DOHH2 (cell line): ENCODE measurements around the gene BRAF.

Experiments used
- H3F3A ChIP-seq: fragments of 200-600 bp; sonication (generic), shearing (Covaris generic); 2 replicates; pipeline ENCODE4 v1.6.0; 2016; ENCODE audit warnings: antibody characterized with exemption, mild to moderate bottlenecking; ENCODE audit not compliant: control insufficient read depth, insufficient read depth
- H3K27ac ChIP-seq: fragments of 200-600 bp; sonication (generic); 2 replicates; pipeline ENCODE4 v1.5.1; 2014; ENCODE audit warnings: low read depth, mild to moderate bottlenecking, low read length, moderate library complexity
- H3K27me3 ChIP-seq: fragments of 200-600 bp; sonication (generic); 2 replicates; pipeline ENCODE4 v1.6.1; 2014; ENCODE audit warnings: mild to moderate bottlenecking, low read length, mixed read lengths; ENCODE audit not compliant: control insufficient read depth
- H3K36me3 ChIP-seq: fragments of 200-600 bp; sonication (generic); 2 replicates; pipeline ENCODE4 v1.6.1; 2014; ENCODE audit warnings: mild to moderate bottlenecking, low read length, moderate library complexity, mixed read lengths; ENCODE audit not compliant: control insufficient read depth
- H3K4me1 ChIP-seq: fragments of 200-600 bp; sonication (generic); 2 replicates; pipeline ENCODE4 v1.6.1; 2014; ENCODE audit warnings: mild to moderate bottlenecking, low read length, mixed read lengths; ENCODE audit not compliant: control insufficient read depth
- H3K4me2 ChIP-seq: fragments of 200-600 bp; sonication (generic); 2 replicates; pipeline ENCODE4 v1.6.0; 2014; ENCODE audit warnings: mild to moderate bottlenecking, low read length, moderate library complexity
- H3K4me3 ChIP-seq: fragments of 200-600 bp; sonication (generic); 2 replicates; pipeline ENCODE4 v1.5.1; 2014; ENCODE audit warnings: mild to moderate bottlenecking, low read length, mixed read lengths
- H3K79me2 ChIP-seq: fragments of 200-600 bp; sonication (generic); 2 replicates; pipeline ENCODE4 v1.6.1; 2014; ENCODE audit warnings: mild to moderate bottlenecking, low read length, mixed read lengths; ENCODE audit not compliant: control insufficient read depth
- H3K9me2 ChIP-seq: fragments of 200-600 bp; sonication (generic); replicated peaks from 2 replicates; pipeline ENCODE4 v1.6.1; 2014; ENCODE audit warnings: mild to moderate bottlenecking, low read length, mixed read lengths; ENCODE audit not compliant: control insufficient read depth
- H3K9me3 ChIP-seq: fragments of 200-600 bp; sonication (generic); 2 replicates; pipeline ENCODE4 v1.6.1; 2014; ENCODE audit warnings: antibody characterized with exemption, low read length, mixed read lengths; ENCODE audit not compliant: control insufficient read depth, insufficient read depth
- H4K20me1 ChIP-seq: fragments of 200-600 bp; sonication (generic); 2 replicates; pipeline ENCODE4 v1.6.0; 2014; ENCODE audit warnings: low read depth, mild to moderate bottlenecking, antibody characterized with exemption, low read length, moderate library complexity; ENCODE audit not compliant: control insufficient read depth, insufficient read depth
- EZH2phosphoT487 ChIP-seq: fragments of 200-600 bp; sonication (generic); IDR thresholded peaks from 2 replicates; pipeline ENCODE4 v1.6.1; 2017; ENCODE audit warnings: borderline replicate concordance, mild to moderate bottlenecking, antibody characterized with exemption, low read length, moderate library complexity, mixed read lengths
- TF ChIP-seq, protein P1 (sequence below): fragments of 200-600 bp; sonication (generic); IDR thresholded peaks from one replicate; pipeline ENCODE4 v1.5.1; 2014; ENCODE audit warnings: antibody characterized with exemption, mild to moderate bottlenecking, low read depth, low read length; ENCODE audit not compliant: poor library complexity, severe bottlenecking

The BRAF gene

DNA sequence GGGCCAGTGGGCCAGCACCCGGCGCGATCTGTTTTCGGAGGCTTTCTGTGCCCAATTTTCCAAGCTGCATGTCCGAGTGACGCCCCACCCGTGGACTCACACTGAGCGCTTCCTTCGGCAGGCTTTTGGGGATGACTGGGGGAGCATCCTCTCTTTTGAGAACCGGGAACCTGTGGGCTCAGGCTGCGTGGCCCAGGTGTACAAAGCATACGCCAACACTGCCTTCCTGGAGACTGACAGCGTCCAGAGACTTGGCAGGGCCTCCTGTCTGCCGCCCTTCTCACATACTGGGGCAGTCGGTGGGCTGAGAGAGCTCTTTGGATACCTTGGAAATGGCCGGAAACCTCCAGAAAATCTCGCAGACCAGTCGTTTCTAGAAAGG, 251.0 kb downstream of the BRAF start:
- H3K79me2 ChIP-seq, result peaks cover 56% of the 10 kb centered on the region
- peak overlapping the region; percentile 94 for H3K27ac ChIP-seq
- TF ChIP-seq, protein P1, sequence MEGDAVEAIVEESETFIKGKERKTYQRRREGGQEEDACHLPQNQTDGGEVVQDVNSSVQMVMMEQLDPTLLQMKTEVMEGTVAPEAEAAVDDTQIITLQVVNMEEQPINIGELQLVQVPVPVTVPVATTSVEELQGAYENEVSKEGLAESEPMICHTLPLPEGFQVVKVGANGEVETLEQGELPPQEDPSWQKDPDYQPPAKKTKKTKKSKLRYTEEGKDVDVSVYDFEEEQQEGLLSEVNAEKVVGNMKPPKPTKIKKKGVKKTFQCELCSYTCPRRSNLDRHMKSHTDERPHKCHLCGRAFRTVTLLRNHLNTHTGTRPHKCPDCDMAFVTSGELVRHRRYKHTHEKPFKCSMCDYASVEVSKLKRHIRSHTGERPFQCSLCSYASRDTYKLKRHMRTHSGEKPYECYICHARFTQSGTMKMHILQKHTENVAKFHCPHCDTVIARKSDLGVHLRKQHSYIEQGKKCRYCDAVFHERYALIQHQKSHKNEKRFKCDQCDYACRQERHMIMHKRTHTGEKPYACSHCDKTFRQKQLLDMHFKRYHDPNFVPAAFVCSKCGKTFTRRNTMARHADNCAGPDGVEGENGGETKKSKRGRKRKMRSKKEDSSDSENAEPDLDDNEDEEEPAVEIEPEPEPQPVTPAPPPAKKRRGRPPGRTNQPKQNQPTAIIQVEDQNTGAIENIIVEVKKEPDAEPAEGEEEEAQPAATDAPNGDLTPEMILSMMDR, result no peak
- no peak for TF ChIP-seq EZH2phosphoT487
- peak overlapping the region; percentile 90 for H3K4me2 ChIP-seq
- no peaks in the 10 kb centered on the region for H3K9me3 ChIP-seq
- H3F3A ChIP-seq, result peaks cover 33% of the 10 kb centered on the region
- H4K20me1 ChIP-seq, result no peaks in the 10 kb centered on the region
- H3K27me3 ChIP-seq, result no peaks in the 10 kb centered on the region
- peaks cover 58% of the 10 kb centered on the region for H3K4me1 ChIP-seq
- peaks cover 41% of the 10 kb centered on the region for H3K36me3 ChIP-seq
- peak overlapping the region; percentile 81 for H3K4me3 ChIP-seq
- no peaks in the 10 kb centered on the region for H3K9me2 ChIP-seq

DNA sequence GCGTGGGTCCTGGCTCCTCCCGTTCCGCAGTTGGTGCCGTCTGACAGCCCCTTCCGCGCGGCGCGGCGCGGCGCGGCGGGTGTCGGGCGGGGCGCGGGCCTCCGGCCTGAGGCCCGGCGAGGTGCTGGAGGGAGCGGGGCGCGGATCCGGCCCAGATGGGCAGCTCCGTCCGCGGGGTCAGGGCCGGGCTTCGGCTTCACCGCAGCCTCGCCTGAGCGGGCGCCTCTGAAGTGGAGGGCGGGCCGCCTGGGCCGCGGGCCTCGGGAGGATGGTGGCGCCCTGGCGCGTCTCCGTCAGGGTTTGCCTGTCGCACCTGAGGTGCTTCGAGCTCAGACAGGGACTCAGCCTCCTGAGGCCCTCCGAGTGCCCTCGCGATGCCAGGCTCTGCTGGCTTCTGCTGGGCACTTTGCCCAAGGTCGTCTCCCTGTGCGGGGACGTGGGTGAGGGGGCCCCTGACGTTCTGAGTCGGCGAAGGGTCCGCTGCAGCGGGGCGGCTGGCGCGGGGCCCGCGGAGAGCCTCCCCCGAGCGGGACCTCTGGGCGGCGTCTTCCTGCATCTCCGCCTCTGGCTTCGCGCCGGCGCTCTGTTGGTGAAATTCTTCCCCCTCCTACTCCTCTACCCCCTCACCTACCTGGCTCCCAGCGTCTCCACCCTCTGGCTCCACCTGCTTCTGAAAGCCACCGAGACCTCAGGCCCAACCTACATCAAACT, 251.5 kb downstream of the BRAF start:
- Histone ChIP-seq H3K4me1 (peaks cover 55% of the 10 kb centered on the region), H4K20me1 (no peaks in the 10 kb centered on the region), H3K36me3 (peaks cover 35% of the 10 kb centered on the region), H3K4me3 (peak overlapping the region; percentile 81), H3K79me2 (peaks cover 50% of the 10 kb centered on the region), H3K9me2 (no peaks in the 10 kb centered on the region), H3K9me3 (no peaks in the 10 kb centered on the region), H3K27me3 (no peaks in the 10 kb centered on the region), H3F3A (peaks cover 33% of the 10 kb centered on the region), H3K4me2 (peak overlapping the region; percentile 90), H3K27ac (peak overlapping the region; percentile 94)
- no peak for TF ChIP-seq EZH2phosphoT487
- TF ChIP-seq, protein P1, result peak; percentile 37

DNA sequence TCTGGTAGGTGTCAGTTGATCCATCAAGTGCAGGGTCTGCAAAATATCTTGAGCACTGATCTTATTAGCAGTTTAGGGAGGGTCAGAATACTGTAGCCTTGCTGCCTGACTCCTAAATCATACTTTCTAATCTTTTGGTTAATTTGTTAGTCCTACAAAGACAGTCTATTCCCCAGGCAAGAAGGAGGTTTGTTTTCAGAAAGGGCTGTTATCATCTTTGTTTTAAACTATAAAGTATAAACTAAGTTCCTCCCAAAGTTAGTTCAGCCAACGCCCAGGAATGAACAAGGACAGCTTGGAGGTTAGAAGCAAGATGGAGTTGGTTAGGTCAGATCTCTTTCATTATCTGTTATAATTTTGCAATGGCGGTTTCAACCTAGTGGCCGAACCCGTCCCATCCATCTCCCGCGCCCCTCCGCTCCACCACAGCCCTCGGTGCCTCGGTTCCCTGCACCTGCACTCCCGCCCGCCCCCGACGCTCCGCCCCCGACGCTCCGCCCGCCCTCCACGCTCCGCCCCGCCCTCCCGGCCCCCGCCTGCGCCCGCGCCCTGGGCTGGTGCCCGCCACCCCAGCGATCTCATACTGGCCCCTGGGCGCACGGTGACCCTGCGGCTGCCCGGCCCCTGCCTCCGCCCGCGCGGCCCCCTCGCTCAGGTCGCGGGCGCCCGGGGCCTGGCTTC, 252.2 kb downstream of the BRAF start, which contains the start of gene ADCK2:
Gene ADCK2, plus strand, starts transcription at position 564 of the 681 bp plus-strand sequence. CDS start 386 bp downstream, outside the sequence.
- Histone ChIP-seq H3K9me2 (no peaks in the 10 kb centered on the region), H3K4me1 (peaks cover 48% of the 10 kb centered on the region), H3K27me3 (no peaks in the 10 kb centered on the region), H3K79me2 (peaks cover 43% of the 10 kb centered on the region), H3K4me2 (peak within 1 kb of the TSS; percentile 90), H3F3A (peaks cover 33% of the 10 kb centered on the region), H3K4me3 (peak within 1 kb of the TSS; percentile 81), H3K9me3 (no peaks in the 10 kb centered on the region), H4K20me1 (no peaks in the 10 kb centered on the region), H3K27ac (peak within 1 kb of the TSS; percentile 94), H3K36me3 (peaks cover 28% of the 10 kb centered on the region)
- TF ChIP-seq, protein P1, result no peak
- TF ChIP-seq EZH2phosphoT487, result no peak
